Fibroblast of pulmonary artery (primary cell): Measurements from ENCODE around the gene SETD4.

ENCODE experiments used
- DNase-seq: peaks from one replicate; pipeline ENCODE4 v3.0.0-alpha.2; 2010; ENCODE audit warnings: low read depth
- H3K4me3 ChIP-seq: replicated peaks from 2 replicates; pipeline ENCODE4 v1.5.1; 2011; ENCODE audit warnings: low read depth, mild to moderate bottlenecking, control low read depth, low read length, moderate library complexity
- CTCF ChIP-seq: IDR thresholded peaks from 2 replicates; pipeline ENCODE4 v1.5.1; 2011; ENCODE audit warnings: mild to moderate bottlenecking, control low read depth, low read length, inconsistent platforms; ENCODE audit errors: missing control alignments

The SETD4 gene

GRCh38 chr21:36070999-36071398, 10.7 kb upstream of the SETD4 start:
- DNase-seq = no peak
- TF ChIP-seq CTCF = no peak
- peak overlapping the region; percentile 84 for H3K4me3 ChIP-seq

- TF ChIP-seq CTCF = no peak
- DNase-seq = peak; percentile 96
- H3K4me3 ChIP-seq = peak within 1 kb of the TSS; percentile 84
These were observed 9.6 kb upstream of the SETD4 start, which contains the start of gene CBR1 for GRCh38 chr21:36069713-36070583. TSS of gene CBR1 (plus strand) at chr21:36070024. CDS start at chr21:36070116, 92 bp downstream.

- H3K4me3 ChIP-seq = no peak overlapping the region
- DNase-seq = no peak
These were observed 8.5 kb upstream of the SETD4 start for GRCh38 chr21:36068748-36069398.

GRCh38 chr21:36065497-36066036, 5.2 kb upstream of the SETD4 start:
- DNase-seq = peak; percentile 76
- no peak for TF ChIP-seq CTCF
- H3K4me3 ChIP-seq = no peak overlapping the region

More at GRCh38 chr21:36068748-36069398, 8.5 kb upstream of the SETD4 start:
- TF ChIP-seq CTCF = no peak

- no peak for DNase-seq
- no peak overlapping the region for H3K4me3 ChIP-seq
- no peak for TF ChIP-seq CTCF
These were observed 3.7 kb upstream of the SETD4 start for GRCh38 chr21:36064085-36064460.

- DNase-seq = no peak
- TF ChIP-seq CTCF = no peak
- no peak overlapping the region for H3K4me3 ChIP-seq
These were observed 3.2 kb upstream of the SETD4 start for GRCh38 chr21:36063375-36064084.
